MM.1S (cell line): Measurements from ENCODE around the gene MYL4.
"Not testable (repeated sequence)": the region's sequence is repeated elsewhere in the genome, so short reads cannot be mapped to it uniquely, and the experiment has no call there.

Experiments
- DNase-seq: peaks from one replicate; pipeline ENCODE4 v3.0.0-alpha.2; 2015
- H2AFZ ChIP-seq: fragments of 300-600 bp; sonication (generic); 2 replicates; pipeline ENCODE4 v1.6.0; 2016; ENCODE audit warnings: antibody characterized with exemption, low read length
- H3F3A ChIP-seq: fragments of 300-600 bp; sonication (generic); 2 replicates; pipeline ENCODE4 v1.6.1; 2016; ENCODE audit warnings: mild to moderate bottlenecking, antibody characterized with exemption, low read length, moderate library complexity, mixed read lengths; ENCODE audit not compliant: insufficient read depth
- H3K27ac ChIP-seq: fragments of 300-600 bp; sonication (generic); 2 replicates; pipeline ENCODE4 v1.5.1; 2016; ENCODE audit warnings: mild to moderate bottlenecking, low read length
- H3K27me3 ChIP-seq: fragments of 300-600 bp; sonication (generic); replicated peaks from 2 replicates; pipeline ENCODE4 v1.6.0; 2016; ENCODE audit warnings: low read length; ENCODE audit not compliant: insufficient read depth
- H3K36me3 ChIP-seq: fragments of 300-600 bp; sonication (generic); replicated peaks from 2 replicates; pipeline ENCODE4 v1.6.1; 2016; ENCODE audit warnings: mild to moderate bottlenecking, low read length, mixed read lengths; ENCODE audit not compliant: insufficient read depth
- H3K4me1 ChIP-seq: fragments of 300-600 bp; sonication (generic); 2 replicates; pipeline ENCODE4 v1.6.1; 2016; ENCODE audit warnings: low read length, mixed read lengths
- H3K4me2 ChIP-seq: fragments of 300-600 bp; sonication (generic); 2 replicates; pipeline ENCODE4 v1.6.0; 2016; ENCODE audit warnings: low read depth, low read length
- H3K4me3 ChIP-seq: fragments of 300-600 bp; sonication (generic); 2 replicates; pipeline ENCODE4 v1.5.1; 2016; ENCODE audit warnings: low read length, mixed read lengths
- H3K79me2 ChIP-seq: fragments of 300-600 bp; sonication (generic); 2 replicates; pipeline ENCODE4 v1.6.1; 2016; ENCODE audit warnings: mixed run types, low read length, mixed read lengths
- H3K9ac ChIP-seq: fragments of 300-600 bp; sonication (generic); 2 replicates; pipeline ENCODE4 v1.6.1; 2016; ENCODE audit warnings: low read length, mixed read lengths
- H3K9me2 ChIP-seq: fragments of 300-600 bp; sonication (generic); replicated peaks from 2 replicates; pipeline ENCODE4 v1.6.1; 2016; ENCODE audit warnings: mild to moderate bottlenecking, low read length, mixed read lengths; ENCODE audit not compliant: insufficient read depth
- H3K9me3 ChIP-seq: fragments of 300-600 bp; sonication (generic); replicated peaks from 2 replicates; pipeline ENCODE4 v1.6.1; 2016; ENCODE audit warnings: mild to moderate bottlenecking, low read length, mixed read lengths; ENCODE audit not compliant: insufficient read depth
- H4K20me1 ChIP-seq: fragments of 300-600 bp; sonication (generic); 2 replicates; pipeline ENCODE4 v1.6.1; 2016; ENCODE audit warnings: mild to moderate bottlenecking, low read length, moderate library complexity, mixed read lengths; ENCODE audit not compliant: insufficient read depth
- EZH2 ChIP-seq: fragments of 300-600 bp; sonication (generic); optimal IDR thresholded peaks from 2 replicates; pipeline ENCODE3; 2017; ENCODE audit warnings: low read depth, mild to moderate bottlenecking, antibody characterized with exemption, low read length, mixed read lengths
- EZH2phosphoT487 ChIP-seq: fragments of 300-600 bp; sonication (generic); IDR thresholded peaks from 2 replicates; pipeline ENCODE4 v1.6.1; 2018; ENCODE audit warnings: antibody characterized with exemption, low read length
- TF ChIP-seq, protein P1 (sequence below): fragments of 300-600 bp; sonication (generic); IDR thresholded peaks from 2 replicates; pipeline ENCODE4 v1.5.1; 2016; ENCODE audit warnings: antibody characterized with exemption, low read length, mixed read lengths

MYL4 gene

DNA sequence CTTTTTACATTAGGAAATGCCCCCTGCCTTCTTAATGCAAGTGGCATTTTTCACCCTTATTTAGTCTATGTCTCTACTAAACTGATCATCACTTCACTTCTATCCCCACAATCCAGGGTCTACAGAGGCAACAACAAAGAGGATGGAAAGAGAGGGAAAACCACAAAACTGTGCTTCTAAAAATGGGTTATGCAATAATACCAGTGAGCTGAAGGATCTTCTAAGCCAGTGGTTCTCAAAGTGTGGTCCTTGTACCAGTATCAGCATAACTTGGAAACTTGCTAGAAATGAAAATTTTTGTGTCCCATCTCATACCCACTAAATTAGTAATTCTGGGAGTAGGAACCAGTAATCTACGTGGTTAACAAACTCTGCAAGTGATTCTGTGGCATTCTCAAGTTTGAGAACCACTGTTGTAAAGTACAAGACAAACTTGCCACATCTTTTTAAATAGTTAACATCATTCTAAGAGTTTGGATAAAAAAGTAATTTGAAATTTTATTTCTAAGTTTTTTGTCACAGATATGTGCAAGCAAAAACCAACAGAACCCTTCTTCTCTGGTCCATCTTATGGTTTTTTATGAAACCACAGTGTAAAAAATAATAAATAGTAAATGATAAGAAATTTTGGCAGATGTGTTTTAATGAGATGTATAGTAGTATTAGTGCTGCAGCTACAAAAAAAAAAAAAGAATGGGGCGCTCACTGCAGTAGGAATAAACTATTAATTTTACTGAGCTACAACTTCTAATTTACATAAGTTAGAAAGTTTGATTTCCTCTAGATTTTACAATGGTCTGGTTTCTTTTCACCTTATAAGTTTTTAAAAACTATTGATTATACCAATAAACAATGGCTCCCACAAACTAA is 36.2 kb upstream of the MYL4 start:
- H2AFZ ChIP-seq, result no peak overlapping the region
- H4K20me1 ChIP-seq, result peaks cover 7% of the 10 kb centered on the region; the same call in 1 of the 2 replicates
- H3K9ac ChIP-seq, result no peak overlapping the region
- peaks cover 6% of the 10 kb centered on the region; the same call in 1 of the 2 replicates for H3K36me3 ChIP-seq
- DNase-seq, result no peak
- peaks cover 96% of the 10 kb centered on the region for H3K79me2 ChIP-seq
- no peaks in the 10 kb centered on the region for H3K9me2 ChIP-seq
- H3K4me1 ChIP-seq, result no peaks in the 10 kb centered on the region
- H3K9me3 ChIP-seq, result no peaks in the 10 kb centered on the region
- no peak overlapping the region for H3K4me3 ChIP-seq
- no peaks in the 10 kb centered on the region for H3F3A ChIP-seq
- no peak overlapping the region for H3K4me2 ChIP-seq
- no peak overlapping the region for H3K27ac ChIP-seq
- TF ChIP-seq, protein P1, sequence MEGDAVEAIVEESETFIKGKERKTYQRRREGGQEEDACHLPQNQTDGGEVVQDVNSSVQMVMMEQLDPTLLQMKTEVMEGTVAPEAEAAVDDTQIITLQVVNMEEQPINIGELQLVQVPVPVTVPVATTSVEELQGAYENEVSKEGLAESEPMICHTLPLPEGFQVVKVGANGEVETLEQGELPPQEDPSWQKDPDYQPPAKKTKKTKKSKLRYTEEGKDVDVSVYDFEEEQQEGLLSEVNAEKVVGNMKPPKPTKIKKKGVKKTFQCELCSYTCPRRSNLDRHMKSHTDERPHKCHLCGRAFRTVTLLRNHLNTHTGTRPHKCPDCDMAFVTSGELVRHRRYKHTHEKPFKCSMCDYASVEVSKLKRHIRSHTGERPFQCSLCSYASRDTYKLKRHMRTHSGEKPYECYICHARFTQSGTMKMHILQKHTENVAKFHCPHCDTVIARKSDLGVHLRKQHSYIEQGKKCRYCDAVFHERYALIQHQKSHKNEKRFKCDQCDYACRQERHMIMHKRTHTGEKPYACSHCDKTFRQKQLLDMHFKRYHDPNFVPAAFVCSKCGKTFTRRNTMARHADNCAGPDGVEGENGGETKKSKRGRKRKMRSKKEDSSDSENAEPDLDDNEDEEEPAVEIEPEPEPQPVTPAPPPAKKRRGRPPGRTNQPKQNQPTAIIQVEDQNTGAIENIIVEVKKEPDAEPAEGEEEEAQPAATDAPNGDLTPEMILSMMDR, result no peak
- no peak for TF ChIP-seq EZH2phosphoT487
- TF ChIP-seq EZH2, result no peak
- no peaks in the 10 kb centered on the region for H3K27me3 ChIP-seq

- not testable (repeated sequence) for H3K4me3 ChIP-seq, H3K36me3 ChIP-seq, H3K9me3 ChIP-seq, H3F3A ChIP-seq, H3K9me2 ChIP-seq, DNase-seq, H3K4me1 ChIP-seq, H2AFZ ChIP-seq, H3K4me2 ChIP-seq, H3K27ac ChIP-seq, H4K20me1 ChIP-seq, H3K27me3 ChIP-seq, H3K9ac ChIP-seq
- H3K79me2 ChIP-seq, result peaks cover 98% of the 10 kb centered on the region
Observed at GRCh38 chr17:47174823-47175222, 34.3 kb upstream of the MYL4 start.

- DNase-seq, result no peak
- H3K79me2 ChIP-seq, result peaks cover 98% of the 10 kb centered on the region
- no peaks in the 10 kb centered on the region for H3K4me1 ChIP-seq
- H3F3A ChIP-seq, result no peaks in the 10 kb centered on the region
- peaks cover 7% of the 10 kb centered on the region; the same call in 1 of the 2 replicates for H4K20me1 ChIP-seq
- no peak overlapping the region for H3K27ac ChIP-seq
- TF ChIP-seq EZH2phosphoT487, result no peak
- no peak for TF ChIP-seq EZH2
- TF ChIP-seq, protein P1, result no peak
- no peaks in the 10 kb centered on the region for H3K9me2 ChIP-seq
- H3K9ac ChIP-seq, result no peak overlapping the region
- no peak overlapping the region for H2AFZ ChIP-seq
- no peak overlapping the region for H3K4me2 ChIP-seq
- no peaks in the 10 kb centered on the region for H3K27me3 ChIP-seq
- no peak overlapping the region for H3K4me3 ChIP-seq
- peaks cover 5% of the 10 kb centered on the region; the same call in 1 of the 2 replicates for H3K36me3 ChIP-seq
- H3K9me3 ChIP-seq, result no peaks in the 10 kb centered on the region
Observed at GRCh38 chr17:47176389-47176826, 32.7 kb upstream of the MYL4 start.

DNA sequence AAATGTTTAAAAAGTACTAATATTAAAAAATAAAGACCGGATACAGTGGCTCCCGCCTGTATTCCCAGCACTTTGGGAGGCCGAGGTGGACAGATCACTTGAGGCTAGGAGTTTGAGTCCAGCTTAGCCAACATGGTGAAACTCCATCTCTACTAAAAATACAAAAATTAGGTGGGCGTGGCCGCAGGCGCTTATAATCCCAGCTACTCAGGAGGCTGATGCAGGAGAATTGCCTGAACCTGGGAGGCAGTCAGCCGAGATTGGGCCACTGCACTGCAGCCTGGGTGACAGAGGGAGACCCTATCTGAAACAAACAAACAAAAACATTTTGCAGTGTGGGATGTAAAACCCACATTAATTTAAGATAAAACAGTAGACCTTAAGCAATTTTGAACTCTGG is 31.9 kb upstream of the MYL4 start:
- no peak overlapping the region for H3K4me2 ChIP-seq
- no peaks in the 10 kb centered on the region for H3K27me3 ChIP-seq
- H3K36me3 ChIP-seq, result peaks cover 5% of the 10 kb centered on the region; the same call in 1 of the 2 replicates
- H3K79me2 ChIP-seq, result peaks cover 98% of the 10 kb centered on the region
- peaks cover 7% of the 10 kb centered on the region; the same call in 1 of the 2 replicates for H4K20me1 ChIP-seq
- no peak for DNase-seq
- no peak overlapping the region for H2AFZ ChIP-seq
- H3F3A ChIP-seq, result no peaks in the 10 kb centered on the region
- H3K27ac ChIP-seq, result no peak overlapping the region
- TF ChIP-seq EZH2phosphoT487 (no peak), EZH2 (no peak)
- TF ChIP-seq, protein P1, result no peak
- no peaks in the 10 kb centered on the region for H3K9me3 ChIP-seq
- H3K9me2 ChIP-seq, result no peaks in the 10 kb centered on the region
- no peak overlapping the region for H3K9ac ChIP-seq
- H3K4me1 ChIP-seq, result 0 out of 2 replicates have a peak, but pooled peaks cover under 1% of the 10 kb centered on the region
- no peak overlapping the region for H3K4me3 ChIP-seq
